ENCODE results near the gene CCDC178.

CCDC178 gene

DNA sequence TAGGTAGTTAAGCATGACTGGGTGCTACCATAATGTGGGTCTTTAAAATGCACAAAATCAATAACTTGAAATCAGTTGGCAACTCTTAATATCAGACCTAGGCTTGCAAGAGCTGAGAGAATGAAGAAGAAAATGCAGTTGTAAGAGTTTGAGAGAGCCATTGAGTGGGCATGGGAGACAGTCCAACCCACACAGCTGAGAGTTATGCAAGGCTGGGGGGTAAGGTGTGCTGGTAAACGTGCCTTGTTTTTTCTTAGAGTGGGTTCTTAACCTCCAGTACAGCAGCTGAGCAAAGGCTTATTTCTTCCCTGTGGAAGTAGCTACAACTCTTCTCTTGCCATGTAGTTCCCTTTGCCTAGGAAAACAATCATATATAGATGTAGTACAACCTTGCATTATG is 20.2 kb upstream of the CCDC178 start:
- H3K27me3 ChIP-seq (ENCODE audit: control insufficient read depth, low read length), result no peaks in the 10 kb centered on the region
- no peaks in the 10 kb centered on the region for H3K79me2 ChIP-seq (ENCODE audit: control insufficient read depth, low read length)
- no peaks in the 10 kb centered on the region for H3K9me3 ChIP-seq (ENCODE audit: control insufficient read depth, insufficient read depth, low read length)
- H3K27ac ChIP-seq (ENCODE audit: low read depth, low read length), result no peak overlapping the region
- H3K9me2 ChIP-seq (replicated peaks; ENCODE audit: control insufficient read depth, low read length), result no peaks in the 10 kb centered on the region
- TF ChIP-seq, protein P1, sequence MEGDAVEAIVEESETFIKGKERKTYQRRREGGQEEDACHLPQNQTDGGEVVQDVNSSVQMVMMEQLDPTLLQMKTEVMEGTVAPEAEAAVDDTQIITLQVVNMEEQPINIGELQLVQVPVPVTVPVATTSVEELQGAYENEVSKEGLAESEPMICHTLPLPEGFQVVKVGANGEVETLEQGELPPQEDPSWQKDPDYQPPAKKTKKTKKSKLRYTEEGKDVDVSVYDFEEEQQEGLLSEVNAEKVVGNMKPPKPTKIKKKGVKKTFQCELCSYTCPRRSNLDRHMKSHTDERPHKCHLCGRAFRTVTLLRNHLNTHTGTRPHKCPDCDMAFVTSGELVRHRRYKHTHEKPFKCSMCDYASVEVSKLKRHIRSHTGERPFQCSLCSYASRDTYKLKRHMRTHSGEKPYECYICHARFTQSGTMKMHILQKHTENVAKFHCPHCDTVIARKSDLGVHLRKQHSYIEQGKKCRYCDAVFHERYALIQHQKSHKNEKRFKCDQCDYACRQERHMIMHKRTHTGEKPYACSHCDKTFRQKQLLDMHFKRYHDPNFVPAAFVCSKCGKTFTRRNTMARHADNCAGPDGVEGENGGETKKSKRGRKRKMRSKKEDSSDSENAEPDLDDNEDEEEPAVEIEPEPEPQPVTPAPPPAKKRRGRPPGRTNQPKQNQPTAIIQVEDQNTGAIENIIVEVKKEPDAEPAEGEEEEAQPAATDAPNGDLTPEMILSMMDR (IDR thresholded peaks at IDR 0.05; ENCODE audit: low read depth, low read length, poor library complexity, severe bottlenecking), result no peak
- no peaks in the 10 kb centered on the region for H3F3A ChIP-seq (ENCODE audit: control insufficient read depth, insufficient read depth)
- H3K4me2 ChIP-seq (ENCODE audit: low read length), result no peak overlapping the region
- H3K4me1 ChIP-seq (ENCODE audit: control insufficient read depth, low read length), result no peaks in the 10 kb centered on the region
- no peak overlapping the region for H3K4me3 ChIP-seq (ENCODE audit: low read length)
- no peaks in the 10 kb centered on the region for H3K36me3 ChIP-seq (ENCODE audit: control insufficient read depth, low read length)
- H4K20me1 ChIP-seq (ENCODE audit: control insufficient read depth, insufficient read depth, low read depth, low read length), result no peaks in the 10 kb centered on the region

DNA sequence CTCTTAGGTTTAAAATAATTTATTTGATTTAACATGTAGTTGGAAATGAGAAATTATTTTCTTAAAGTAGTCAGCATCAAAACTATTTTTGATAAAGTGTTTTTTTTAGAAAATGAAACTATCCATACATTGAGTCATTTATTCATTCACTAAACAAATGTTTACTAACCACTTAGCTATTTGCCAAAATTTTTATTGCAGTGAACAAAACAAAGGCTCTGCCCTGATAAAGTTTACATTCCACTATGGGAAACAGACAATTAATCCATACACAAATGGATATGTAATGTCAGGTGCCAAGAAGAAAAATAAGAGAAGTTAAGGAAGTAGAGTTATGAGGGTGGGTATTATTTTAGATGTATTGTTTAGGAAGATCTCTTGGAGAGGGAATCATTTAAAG is 19.1 kb upstream of the CCDC178 start:
- no peak for TF ChIP-seq EZH2phosphoT487 (IDR thresholded peaks at IDR 0.05; ENCODE audit: borderline replicate concordance, low read length)
- TF ChIP-seq, protein P1 (IDR thresholded peaks at IDR 0.05; ENCODE audit: low read depth, low read length, poor library complexity, severe bottlenecking), result no peak
- no peaks in the 10 kb centered on the region for H3F3A ChIP-seq (ENCODE audit: control insufficient read depth, insufficient read depth)
- no peaks in the 10 kb centered on the region for H3K36me3 ChIP-seq (ENCODE audit: control insufficient read depth, low read length)
- H4K20me1 ChIP-seq (ENCODE audit: control insufficient read depth, insufficient read depth, low read depth, low read length), result no peaks in the 10 kb centered on the region
- no peak overlapping the region for H3K27ac ChIP-seq (ENCODE audit: low read depth, low read length)
- no peaks in the 10 kb centered on the region for H3K9me3 ChIP-seq (ENCODE audit: control insufficient read depth, insufficient read depth, low read length)
- H3K4me3 ChIP-seq (ENCODE audit: low read length), result no peak overlapping the region
- H3K4me1 ChIP-seq (ENCODE audit: control insufficient read depth, low read length), result no peaks in the 10 kb centered on the region
- H3K79me2 ChIP-seq (ENCODE audit: control insufficient read depth, low read length), result no peaks in the 10 kb centered on the region
- no peaks in the 10 kb centered on the region for H3K9me2 ChIP-seq (replicated peaks; ENCODE audit: control insufficient read depth, low read length)
- H3K4me2 ChIP-seq (ENCODE audit: low read length), result no peak overlapping the region
- H3K27me3 ChIP-seq (ENCODE audit: control insufficient read depth, low read length), result no peaks in the 10 kb centered on the region

DNA sequence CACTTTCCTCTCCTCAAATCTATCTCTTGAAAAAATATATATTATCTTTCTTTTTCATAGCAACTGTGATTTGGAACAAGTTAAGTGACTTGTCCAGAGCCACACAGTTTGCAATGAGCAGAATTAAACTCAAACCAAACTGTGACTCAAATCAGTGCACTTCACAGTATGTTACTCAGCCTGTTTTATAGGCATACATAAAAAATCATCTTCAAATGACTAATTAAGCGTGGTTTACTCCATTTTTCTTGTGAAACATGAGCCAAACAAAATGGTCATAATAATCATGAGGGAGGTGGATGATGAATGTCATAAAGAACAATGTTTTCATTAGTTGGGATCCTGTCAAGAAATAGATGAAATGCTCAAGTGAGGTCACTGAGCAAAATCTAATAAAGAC is 6.1 kb upstream of the CCDC178 start:
- H3K27ac ChIP-seq (ENCODE audit: low read depth, low read length), result no peak overlapping the region
- H3K4me3 ChIP-seq (ENCODE audit: low read length), result no peak overlapping the region
- no peak for TF ChIP-seq EZH2phosphoT487 (IDR thresholded peaks at IDR 0.05; ENCODE audit: borderline replicate concordance, low read length)
- TF ChIP-seq, protein P1 (IDR thresholded peaks at IDR 0.05; ENCODE audit: low read depth, low read length, poor library complexity, severe bottlenecking), result no peak

DNA sequence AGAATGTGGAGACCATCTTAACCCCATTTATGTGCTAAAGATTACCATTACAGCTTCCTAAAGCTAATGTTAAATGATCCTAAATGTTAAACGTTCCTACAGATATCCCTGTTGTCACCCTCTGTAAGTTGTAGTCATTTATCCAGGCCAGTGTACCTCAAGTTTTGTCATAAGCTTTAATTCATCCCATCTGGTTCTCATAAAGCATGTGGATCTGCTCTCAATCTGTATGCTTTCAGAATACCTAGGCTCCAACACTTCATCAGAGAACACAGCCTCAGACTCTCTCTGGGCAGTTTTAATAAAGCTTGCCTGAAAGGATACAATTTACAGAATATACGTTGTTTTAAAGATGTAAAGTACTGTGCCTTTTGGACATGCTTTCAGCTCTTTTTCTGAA is 4.2 kb upstream of the CCDC178 start:
- H3K79me2 ChIP-seq (ENCODE audit: control insufficient read depth, low read length), result no peaks in the 10 kb centered on the region
- H3K4me1 ChIP-seq (ENCODE audit: control insufficient read depth, low read length), result no peaks in the 10 kb centered on the region
- H3F3A ChIP-seq (ENCODE audit: control insufficient read depth, insufficient read depth), result no peaks in the 10 kb centered on the region
- H3K9me2 ChIP-seq (replicated peaks; ENCODE audit: control insufficient read depth, low read length), result no peaks in the 10 kb centered on the region
- H3K27me3 ChIP-seq (ENCODE audit: control insufficient read depth, low read length), result no peaks in the 10 kb centered on the region
- no peaks in the 10 kb centered on the region for H3K9me3 ChIP-seq (ENCODE audit: control insufficient read depth, insufficient read depth, low read length)
- H3K36me3 ChIP-seq (ENCODE audit: control insufficient read depth, low read length), result no peaks in the 10 kb centered on the region
- no peaks in the 10 kb centered on the region for H4K20me1 ChIP-seq (ENCODE audit: control insufficient read depth, insufficient read depth, low read depth, low read length)
- H3K4me2 ChIP-seq (ENCODE audit: low read length), result no peak overlapping the region
- H3K27ac ChIP-seq (ENCODE audit: low read depth, low read length), result no peak overlapping the region
- TF ChIP-seq, protein P1 (IDR thresholded peaks at IDR 0.05; ENCODE audit: low read depth, low read length, poor library complexity, severe bottlenecking), result no peak
- TF ChIP-seq EZH2phosphoT487 (IDR thresholded peaks at IDR 0.05; ENCODE audit: borderline replicate concordance, low read length), result no peak
- H3K4me3 ChIP-seq (ENCODE audit: low read length), result no peak overlapping the region

More for the DNA sequence above, 6.1 kb upstream of the CCDC178 start:
- Histone ChIP-seq H3K27me3 (ENCODE audit: control insufficient read depth, low read length) (no peaks in the 10 kb centered on the region), H3K4me2 (ENCODE audit: low read length) (no peak overlapping the region), H3K9me2 (replicated peaks; ENCODE audit: control insufficient read depth, low read length) (no peaks in the 10 kb centered on the region), H3K79me2 (ENCODE audit: control insufficient read depth, low read length) (no peaks in the 10 kb centered on the region), H4K20me1 (ENCODE audit: control insufficient read depth, insufficient read depth, low read depth, low read length) (no peaks in the 10 kb centered on the region), H3K36me3 (ENCODE audit: control insufficient read depth, low read length) (no peaks in the 10 kb centered on the region), H3K4me1 (ENCODE audit: control insufficient read depth, low read length) (no peaks in the 10 kb centered on the region), H3F3A (ENCODE audit: control insufficient read depth, insufficient read depth) (no peaks in the 10 kb centered on the region), H3K9me3 (ENCODE audit: control insufficient read depth, insufficient read depth, low read length) (no peaks in the 10 kb centered on the region)
